ENCODE results near the gene EPOP.
"Not testable (repeated sequence)": the region's sequence is repeated elsewhere in the genome, so short reads cannot be mapped to it uniquely, and the experiment has no call there.

EPOP gene

DNA sequence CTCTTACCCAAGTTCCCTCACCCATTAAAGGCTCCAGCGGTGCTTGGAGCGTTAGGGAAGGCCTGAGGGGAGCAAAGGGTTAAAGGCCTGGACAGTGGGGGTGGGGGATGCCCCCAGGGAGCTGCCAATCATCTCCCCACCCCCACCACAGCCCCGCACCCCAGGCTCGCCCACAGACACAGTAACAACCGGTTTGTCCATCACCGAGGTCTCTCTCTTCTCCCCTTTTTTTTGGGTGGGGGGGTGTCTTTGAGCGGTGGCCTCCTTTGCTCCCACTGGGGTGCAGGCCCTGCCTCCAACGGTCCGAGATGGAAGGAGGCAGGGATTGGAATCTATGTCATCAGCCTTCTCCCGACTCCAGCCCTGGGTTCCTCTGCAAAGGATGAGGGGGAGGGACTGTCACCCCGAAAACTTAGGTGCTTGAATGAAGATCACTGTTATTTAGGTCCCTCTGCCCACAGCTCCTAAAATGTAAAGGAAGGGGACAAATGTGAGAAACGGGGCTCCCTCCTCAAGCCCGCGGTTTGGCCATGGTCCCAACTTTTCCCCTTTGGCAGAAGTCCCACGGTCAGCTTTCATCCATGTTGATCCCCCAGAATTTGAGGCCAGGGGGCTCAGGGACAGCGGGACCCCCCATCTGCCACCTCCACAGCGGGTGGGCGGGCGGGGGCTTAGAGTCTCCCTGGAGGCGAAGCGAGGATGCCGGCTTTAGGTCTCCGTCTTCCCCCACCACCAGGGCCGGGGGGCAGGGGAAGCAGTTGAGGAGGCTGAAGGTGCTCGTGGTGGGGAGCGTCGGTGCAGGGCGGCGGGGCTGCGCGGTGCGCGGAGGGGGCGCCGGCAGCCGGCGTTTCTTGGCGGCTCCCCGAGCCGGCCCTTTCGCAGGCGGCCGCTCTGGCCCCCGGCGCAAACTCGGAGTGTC lies 1.7 kb downstream of the EPOP start:
- DNase-seq: no peak

DNA sequence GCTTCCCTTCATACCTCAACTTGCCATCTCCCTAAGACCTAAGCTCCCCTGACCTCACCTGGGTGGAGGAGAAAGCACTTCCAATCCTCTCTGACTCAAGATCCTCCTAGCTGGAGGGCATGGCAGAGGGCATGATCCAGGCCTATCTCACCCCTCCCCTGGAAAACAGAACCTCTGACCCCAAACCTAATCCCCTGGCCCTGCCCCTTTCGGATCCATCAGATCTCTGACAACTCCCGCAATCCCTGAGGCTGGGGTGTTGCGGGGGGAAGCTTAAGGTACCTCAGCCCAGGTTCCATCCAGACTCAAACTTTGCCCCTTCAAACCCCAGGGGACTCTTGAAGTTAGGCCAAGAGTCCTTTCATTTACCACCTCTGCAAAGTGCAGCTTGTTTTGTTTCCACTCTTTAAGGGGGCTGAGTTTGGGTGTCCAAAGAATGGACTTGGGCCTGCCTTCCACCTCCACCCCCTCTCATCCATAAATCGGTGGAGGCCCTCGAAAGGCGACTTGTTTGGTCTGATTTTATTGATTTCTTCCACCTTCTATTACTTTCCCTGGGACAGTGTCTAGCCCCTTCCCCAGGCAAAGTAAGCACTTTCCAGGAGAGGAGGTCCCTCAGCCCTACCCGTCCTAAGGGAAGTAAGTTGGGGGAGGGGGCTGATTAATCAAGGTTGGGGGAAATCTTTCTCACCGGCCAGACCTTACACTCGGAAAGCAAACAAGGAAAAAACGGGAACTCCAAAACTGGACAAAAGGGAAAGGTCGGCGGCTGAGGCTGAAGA lies 2.6 kb downstream of the EPOP start:
- no peak for DNase-seq

DNA sequence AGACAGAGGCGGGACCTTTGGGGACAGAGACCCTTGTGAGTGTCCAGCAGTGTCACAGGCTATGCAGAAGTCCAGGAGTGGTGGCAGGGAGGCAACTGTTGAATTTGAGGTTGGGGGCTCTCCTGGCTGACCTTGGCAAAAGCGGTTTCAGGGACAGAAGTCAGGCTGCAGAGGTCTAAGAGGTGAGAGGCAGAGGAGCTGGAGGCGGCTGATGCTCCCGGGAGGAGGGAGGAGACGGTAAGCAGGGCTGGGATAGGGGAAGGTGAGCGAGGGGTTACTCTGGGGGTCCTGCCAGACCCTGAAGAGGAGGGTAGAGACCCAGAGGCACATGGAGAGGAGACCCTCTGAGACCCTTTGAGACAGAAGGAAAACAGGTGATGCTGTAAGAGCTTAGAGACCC lies 5.2 kb downstream of the EPOP start:
- DNase-seq: no peak

DNA sequence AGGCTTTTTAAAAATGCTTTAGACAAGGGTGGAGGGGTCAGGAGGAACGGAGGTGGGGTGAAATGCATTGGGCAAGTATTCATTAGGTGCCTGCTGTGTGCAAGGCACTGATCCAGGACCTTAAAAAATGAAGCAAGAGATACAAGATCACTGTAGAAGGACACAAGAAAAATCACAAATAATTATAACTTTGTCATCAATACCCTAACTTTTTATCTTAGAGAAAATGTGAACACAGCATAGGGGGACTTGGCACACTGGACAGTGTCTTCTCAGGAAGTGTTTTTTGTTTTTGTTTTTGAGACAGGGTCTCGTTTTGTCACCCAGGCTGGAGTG lies 7.0 kb downstream of the EPOP start:
- no peak for DNase-seq

DNA sequence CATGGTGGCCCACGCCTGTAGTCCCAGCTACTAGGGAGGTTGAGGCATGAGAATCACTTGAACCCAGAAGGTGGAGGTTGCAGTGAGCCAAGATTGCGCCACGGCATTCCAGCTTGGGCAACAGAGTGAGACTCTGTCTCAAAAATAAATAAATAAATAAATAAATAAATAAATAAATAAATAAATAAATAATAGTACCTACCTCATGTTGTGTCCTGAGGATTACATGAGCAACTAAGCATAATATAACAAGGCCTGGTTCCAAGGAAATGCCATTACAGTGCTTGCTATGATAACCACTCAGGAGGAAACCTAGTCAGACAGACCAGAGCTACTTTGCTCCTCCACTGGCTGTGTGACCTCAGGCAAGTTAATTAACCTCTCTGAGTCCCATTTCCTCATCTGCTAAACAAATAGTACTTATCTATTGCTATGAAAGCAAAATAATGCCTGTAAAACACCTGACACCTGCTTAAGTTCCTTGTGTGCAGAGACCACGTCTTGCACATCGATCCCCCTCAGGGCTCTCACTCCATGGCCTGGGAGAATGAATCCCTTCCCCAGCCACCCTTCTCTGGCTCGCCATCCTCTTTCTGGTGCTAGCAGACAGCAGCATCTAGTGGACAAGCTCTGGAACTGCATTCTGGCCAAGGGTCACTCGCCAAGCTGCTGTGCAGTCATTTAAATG lies 7.5 kb downstream of the EPOP start:
- no peak for DNase-seq

DNA sequence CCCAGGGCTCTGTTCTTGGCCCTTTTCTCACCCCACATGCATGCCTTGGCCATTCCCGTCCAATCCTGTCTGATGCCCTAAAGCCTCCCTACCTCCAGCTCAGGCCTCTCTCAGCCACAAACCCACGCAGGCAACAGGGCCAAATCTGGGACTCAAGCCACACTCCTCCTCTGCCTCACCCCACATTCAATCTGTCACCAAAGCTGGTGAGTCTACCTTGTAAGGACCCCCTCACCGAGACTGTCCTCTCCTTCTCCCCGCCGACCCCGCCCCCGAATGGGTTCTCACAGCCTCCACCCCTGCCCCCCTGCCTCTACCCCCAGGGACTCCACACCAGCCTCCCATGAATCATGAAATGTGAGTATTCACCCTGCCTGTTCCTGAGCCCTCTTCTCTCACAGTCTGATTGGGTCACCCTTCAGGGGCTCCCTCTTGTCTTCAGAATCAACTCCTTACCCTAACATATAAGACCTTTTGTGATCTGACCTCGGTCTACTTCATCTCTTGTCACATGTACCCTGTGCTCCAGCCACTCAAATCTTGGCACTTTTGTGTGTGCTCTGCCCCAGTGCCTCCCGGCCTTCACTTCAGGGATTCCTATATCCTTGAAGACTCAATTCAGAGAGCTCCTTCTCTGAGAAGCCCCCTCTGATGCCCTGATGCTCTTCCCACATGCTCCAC lies 10.7 kb downstream of the EPOP start:
- DNase-seq: no peak

GRCh38 chr17:38663125-38663751 lies 11.5 kb downstream of the EPOP start:
- DNase-seq: peak; percentile 42

DNA sequence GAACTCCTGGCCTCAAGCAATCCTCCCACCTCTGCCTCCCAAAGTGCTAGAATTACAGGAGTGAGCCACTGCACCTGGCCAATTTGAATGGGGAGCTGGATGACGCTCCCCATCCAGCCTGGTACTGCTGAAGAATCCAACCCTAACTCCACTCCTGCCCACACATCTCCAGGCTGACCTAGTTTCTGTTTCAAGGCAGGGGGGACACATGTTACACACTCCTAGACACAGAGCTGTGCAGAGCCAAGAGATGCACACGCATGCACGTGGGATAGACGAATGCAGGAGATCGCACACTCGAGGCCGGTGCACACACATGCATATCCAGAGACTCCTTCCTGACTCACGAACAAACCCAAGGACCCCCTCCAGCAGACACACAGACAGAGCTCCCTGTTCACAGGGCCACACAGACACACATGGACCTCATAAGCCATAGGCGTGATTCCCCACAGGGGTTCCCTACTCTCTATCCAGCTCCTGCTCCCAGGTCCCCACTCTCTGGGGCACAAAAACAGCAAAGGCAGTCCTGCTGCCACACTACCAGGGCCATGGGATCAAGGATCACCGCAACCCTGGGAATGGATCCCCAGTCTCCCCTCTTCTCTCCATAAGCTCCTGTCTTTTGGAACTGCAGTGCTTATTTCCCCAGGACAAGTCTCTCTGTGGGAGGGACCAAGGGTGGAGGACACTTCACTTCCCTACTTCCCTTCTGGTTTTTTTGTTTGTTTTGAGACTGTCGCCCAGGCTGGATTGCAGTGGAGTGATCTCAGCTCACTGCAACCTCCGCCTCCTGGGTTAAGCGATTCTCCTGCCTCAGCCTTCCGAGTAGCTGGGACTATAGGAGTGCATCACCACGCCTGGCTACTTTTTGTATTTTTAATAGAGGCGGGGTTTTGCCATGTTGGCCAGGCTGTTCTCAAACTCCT lies 14.4 kb downstream of the EPOP start:
- no peak for DNase-seq

GRCh38 chr17:38659415-38659814 lies 15.3 kb downstream of the EPOP start:
- no peak for DNase-seq

GRCh38 chr17:38658741-38659345 lies 15.9 kb downstream of the EPOP start:
- no peak for DNase-seq

DNA sequence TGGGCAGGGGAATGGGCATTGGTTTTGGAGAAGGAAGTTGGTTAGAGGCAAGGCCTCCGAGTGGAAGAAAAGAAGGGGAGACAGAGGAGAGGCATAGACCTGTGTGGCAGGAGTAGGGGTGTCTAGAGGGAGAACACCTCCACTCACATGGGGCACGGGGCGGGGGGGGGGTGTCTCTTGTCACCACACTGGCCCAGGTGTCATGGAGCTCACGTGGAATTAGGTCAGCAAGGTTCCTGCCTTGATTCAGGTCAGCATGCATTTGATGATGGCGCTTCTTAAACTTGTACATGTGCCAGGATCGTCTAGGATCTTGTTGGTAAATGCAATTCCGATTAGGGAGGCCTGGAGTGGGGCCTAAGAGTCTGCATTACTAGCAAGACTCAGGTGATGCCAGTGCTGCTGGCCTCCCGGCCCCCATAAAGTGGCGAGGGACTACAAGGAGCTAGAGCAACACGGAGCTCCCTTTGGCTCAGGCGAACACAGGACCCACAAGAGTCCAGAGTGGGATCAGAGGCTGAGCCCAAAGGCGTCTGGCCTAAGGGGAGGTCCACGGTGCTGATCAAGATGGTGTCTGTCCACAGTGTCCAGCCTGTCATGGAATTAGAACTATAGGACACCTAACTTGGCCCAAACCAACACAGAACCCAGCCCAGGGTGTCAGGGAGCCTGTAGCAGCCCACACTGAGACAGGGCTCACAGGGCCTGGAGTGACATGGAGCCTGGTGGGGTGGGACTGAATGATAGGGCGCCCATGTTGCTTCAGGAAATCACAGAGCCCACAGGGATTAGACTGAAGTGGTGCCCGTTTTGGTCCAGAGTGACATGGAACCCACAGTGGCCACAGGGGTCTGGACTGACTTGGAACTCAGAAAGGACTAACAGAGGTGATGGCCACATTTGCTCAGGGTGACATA lies 16.7 kb downstream of the EPOP start:
- DNase-seq: no peak

DNA sequence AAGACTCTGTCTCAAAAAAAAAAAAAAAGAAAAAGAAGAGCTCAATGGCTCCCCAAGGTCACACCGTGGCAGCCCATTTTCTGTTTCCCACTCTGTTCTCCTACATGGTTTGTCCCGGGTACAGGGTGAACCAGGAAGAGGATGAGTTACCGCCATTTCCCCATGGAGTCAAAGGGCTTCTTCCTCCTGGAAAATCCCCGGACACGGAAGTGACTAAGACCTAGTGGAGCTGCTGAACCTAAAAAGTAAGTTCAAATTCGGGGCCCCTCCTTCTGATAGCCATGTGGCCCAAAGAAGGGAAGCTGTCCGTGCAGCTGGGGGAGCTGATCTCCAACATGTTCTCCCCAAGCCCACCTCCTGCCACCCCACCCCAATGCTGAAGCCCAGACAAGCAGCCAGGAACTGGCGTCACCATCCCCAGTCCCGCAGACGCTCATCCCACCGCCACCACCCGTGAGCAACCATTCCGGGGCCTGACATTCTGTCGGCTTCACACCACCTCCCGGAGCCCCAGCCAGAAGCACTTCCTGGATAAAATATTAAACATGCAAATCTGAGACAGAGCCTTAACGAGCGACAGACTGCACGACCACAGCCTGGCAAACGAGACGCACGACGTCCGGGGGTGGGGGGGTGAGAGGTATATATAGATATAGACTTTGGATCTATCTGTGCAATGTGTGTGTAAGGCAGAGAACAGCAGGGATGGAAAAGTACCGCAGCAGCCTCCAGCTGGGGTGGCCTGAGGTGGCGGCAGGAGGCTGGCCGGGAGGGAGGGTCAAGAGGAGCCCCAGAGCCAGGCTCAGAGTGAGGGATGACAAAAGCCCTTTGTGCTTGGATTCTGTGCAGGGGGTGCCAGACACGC lies 17.6 kb downstream of the EPOP start:
- no peak for DNase-seq

DNA sequence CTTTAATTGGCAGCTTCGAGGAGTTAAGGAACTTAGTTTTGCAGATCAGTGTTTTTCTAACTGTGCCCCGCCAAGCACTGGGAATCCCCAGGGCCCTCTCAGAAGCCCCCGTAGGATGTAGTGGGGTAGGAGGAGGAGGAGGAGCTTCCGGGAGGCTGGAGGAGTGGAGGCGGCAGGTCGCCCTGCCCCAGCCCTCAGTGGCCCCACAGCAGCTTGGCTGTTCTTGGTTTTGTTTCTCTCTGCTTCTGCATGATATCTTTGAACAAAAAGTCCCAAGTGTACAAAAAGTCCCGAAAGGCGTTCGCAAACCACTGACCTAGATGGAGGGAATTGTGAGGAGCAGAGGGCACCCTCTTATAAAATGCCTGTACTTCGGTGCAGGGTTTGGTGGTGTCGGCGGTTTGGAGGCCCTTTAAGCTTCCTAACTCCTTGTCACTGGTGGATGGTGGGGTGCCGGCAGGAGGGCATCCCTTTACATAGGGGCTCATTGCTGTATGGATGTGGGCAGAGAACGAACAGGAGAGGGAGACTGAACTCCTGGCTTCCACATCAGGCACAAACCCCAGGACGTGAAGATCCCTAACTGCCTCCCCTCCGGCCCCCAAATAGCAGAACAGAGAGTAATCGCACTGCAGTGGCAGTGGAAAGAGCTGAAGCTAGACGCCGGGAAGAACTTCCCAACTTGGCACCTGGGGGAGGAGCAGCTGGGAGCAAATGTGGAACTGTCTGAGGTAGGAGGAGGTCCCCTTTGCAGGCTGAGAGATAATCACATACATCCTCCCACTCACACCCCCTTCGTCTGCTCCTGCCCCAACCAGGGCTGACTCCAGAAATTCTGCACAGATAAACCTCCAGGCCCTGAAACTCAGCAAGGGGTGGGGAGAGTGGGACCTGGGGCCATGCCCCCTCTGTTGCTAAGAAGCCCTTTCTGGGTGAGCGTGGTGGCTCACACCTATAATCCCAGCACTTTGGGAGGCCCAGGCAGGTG lies 20.1 kb downstream of the EPOP start:
- no peak for DNase-seq

GRCh38 chr17:38653679-38654078 lies 21.1 kb downstream of the EPOP start:
- no peak for DNase-seq

- DNase-seq: no peak
These were observed 21.5 kb downstream of the EPOP start for GRCh38 chr17:38653230-38653629.

DNA sequence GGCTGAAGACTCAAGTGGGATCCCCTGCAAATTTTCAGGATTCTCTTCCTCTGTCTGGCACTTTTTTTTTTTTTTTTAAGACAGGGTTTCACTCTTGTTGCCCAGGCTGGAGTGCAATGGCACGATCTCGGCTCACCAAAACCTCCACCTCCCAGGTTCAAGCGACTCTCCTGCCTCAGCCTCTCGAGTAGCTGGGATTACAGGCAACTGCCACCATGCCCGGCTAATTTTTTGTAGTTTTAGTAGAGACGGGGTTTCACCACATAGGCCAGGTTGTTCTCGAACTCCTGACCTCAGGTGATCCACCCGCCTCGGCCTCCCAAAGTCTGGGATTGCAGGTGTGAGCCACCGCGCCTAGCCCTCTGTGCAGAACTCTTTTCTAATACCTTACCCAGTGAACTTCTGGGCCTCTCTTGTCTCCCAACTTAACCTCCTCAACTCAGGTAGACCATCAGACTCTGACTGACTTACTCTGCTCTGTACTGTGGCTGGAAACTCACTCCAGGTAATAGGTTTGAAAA lies 24.0 kb downstream of the EPOP start:
- DNase-seq: not testable (repeated sequence)

DNA sequence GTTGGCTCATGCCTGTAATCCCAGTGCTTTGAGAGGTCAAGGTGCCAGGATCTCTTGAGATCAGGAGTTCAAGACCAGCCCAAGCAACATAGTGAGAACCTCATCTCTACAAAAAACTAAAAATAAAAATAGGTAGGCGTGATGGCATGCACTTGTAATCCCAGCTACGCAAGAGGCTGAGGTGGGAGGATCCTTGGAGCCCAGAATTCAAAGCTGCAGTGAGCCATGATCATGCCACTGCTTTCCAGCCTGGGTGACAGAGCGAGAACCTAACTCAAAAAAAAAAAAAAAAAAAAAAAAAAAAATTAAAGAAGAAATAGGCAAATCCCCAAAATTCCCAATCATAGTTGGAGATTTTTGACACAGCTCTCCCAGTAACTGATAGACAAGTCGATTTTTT lies 36.8 kb downstream of the EPOP start:
- DNase-seq: no peak

All from NCI-H2081 treated with DMSO at 0.1 percent for 48 hours (cell line).